KMS-11 (cell line): ENCODE data around the gene CAPN7.
"Not testable (repeated sequence)": the region's sequence is repeated elsewhere in the genome, so short reads cannot be mapped to it uniquely, and the experiment has no call there.

ENCODE experiments used
- H2AFZ ChIP-seq: fragments of 200-600 bp; sonication (generic); 2 replicates; pipeline ENCODE4 v1.6.1; 2016; ENCODE audit warnings: antibody characterized with exemption, mixed run types, low read depth
- H3K27ac ChIP-seq: fragments of 200-600 bp; sonication (generic); 2 replicates; pipeline ENCODE4 v1.6.1; 2016; ENCODE audit warnings: mild to moderate bottlenecking, mixed run types
- H3K27me3 ChIP-seq: fragments of 200-600 bp; sonication (generic); 2 replicates; pipeline ENCODE4 v1.6.1; 2017; ENCODE audit warnings: mild to moderate bottlenecking, low read depth, mixed run types, moderate library complexity; ENCODE audit not compliant: insufficient read depth
- H3K36me3 ChIP-seq: fragments of 200-600 bp; sonication (generic); 2 replicates; pipeline ENCODE4 v1.6.1; 2017; ENCODE audit warnings: mild to moderate bottlenecking, mixed run types; ENCODE audit not compliant: insufficient read depth
- H3K4me1 ChIP-seq: fragments of 200-600 bp; sonication (generic); 2 replicates; pipeline ENCODE4 v1.6.1; 2016; ENCODE audit warnings: mild to moderate bottlenecking, low read depth, mixed run types; ENCODE audit not compliant: poor library complexity, severe bottlenecking
- H3K4me2 ChIP-seq: fragments of 200-600 bp; sonication (generic); 2 replicates; pipeline ENCODE4 v1.7.0; 2016; ENCODE audit warnings: mild to moderate bottlenecking, mixed run types
- H3K4me3 ChIP-seq: fragments of 200-600 bp; sonication (generic); IDR thresholded peaks from 2 replicates; pipeline ENCODE4 v1.6.1; 2017; ENCODE audit warnings: low read depth, low read length, mixed read lengths; ENCODE audit not compliant: insufficient read depth
- H3K79me2 ChIP-seq: fragments of 200-600 bp; sonication (generic); 2 replicates; pipeline ENCODE4 v1.6.1; 2016; ENCODE audit warnings: low read depth, mixed run types; ENCODE audit not compliant: insufficient read depth
- H3K9ac ChIP-seq: fragments of 200-600 bp; sonication (generic); 2 replicates; pipeline ENCODE4 v1.6.1; 2016; ENCODE audit warnings: mild to moderate bottlenecking, mixed run types
- H4K20me1 ChIP-seq: fragments of 200-600 bp; sonication (generic); 2 replicates; pipeline ENCODE4 v1.6.1; 2016; ENCODE audit warnings: mild to moderate bottlenecking, mixed run types; ENCODE audit not compliant: insufficient read depth
- CTCF ChIP-seq: fragments of 200-600 bp; sonication (generic); conservative IDR thresholded peaks from 2 replicates; pipeline ENCODE4 v1.6.1; 2017; ENCODE audit warnings: low read depth, mild to moderate bottlenecking, antibody characterized with exemption, low read length, moderate library complexity, mixed read lengths

The CAPN7 gene

GRCh38 chr3:15185404-15185803 is 20.6 kb upstream of the CAPN7 start:
- no peaks in the 10 kb centered on the region for H3K27me3 ChIP-seq

GRCh38 chr3:15186101-15186476 is 20.0 kb upstream of the CAPN7 start:
- Histone ChIP-seq H3K4me3 (no peak overlapping the region), H4K20me1 (no peaks in the 10 kb centered on the region), H3K36me3 (no peaks in the 10 kb centered on the region), H3K4me2 (no peak overlapping the region), H3K9ac (no peak overlapping the region), H2AFZ (no peak overlapping the region), H3K27ac (no peak overlapping the region), H3K79me2 (no peaks in the 10 kb centered on the region), H3K27me3 (no peaks in the 10 kb centered on the region), H3K4me1 (peaks cover 1% of the 10 kb centered on the region)
- no peak for TF ChIP-seq CTCF

More at GRCh38 chr3:15185404-15185803, 20.6 kb upstream of the CAPN7 start:
- TF ChIP-seq CTCF, result no peak
- Histone ChIP-seq H3K4me2 (no peak overlapping the region), H3K79me2 (no peaks in the 10 kb centered on the region), H4K20me1 (no peaks in the 10 kb centered on the region), H2AFZ (no peak overlapping the region), H3K27ac (no peak overlapping the region), H3K9ac (no peak overlapping the region), H3K36me3 (no peaks in the 10 kb centered on the region), H3K4me3 (no peak overlapping the region), H3K4me1 (peaks cover 8% of the 10 kb centered on the region)

GRCh38 chr3:15186477-15187164 is 19.4 kb upstream of the CAPN7 start:
- H3K4me1 ChIP-seq, H2AFZ ChIP-seq, H3K27ac ChIP-seq, H3K4me3 ChIP-seq, H3K36me3 ChIP-seq, H3K9ac ChIP-seq, H3K27me3 ChIP-seq, H4K20me1 ChIP-seq, H3K4me2 ChIP-seq, H3K79me2 ChIP-seq: not testable (repeated sequence)

- Histone ChIP-seq H3K9ac (no peak overlapping the region), H3K4me2 (no peak overlapping the region), H3K36me3 (no peaks in the 10 kb centered on the region), H4K20me1 (no peaks in the 10 kb centered on the region), H3K4me1 (peaks cover 6% of the 10 kb centered on the region), H3K79me2 (no peaks in the 10 kb centered on the region), H2AFZ (no peak overlapping the region), H3K4me3 (no peak overlapping the region), H3K27me3 (no peaks in the 10 kb centered on the region), H3K27ac (no peak overlapping the region)
- no peak for TF ChIP-seq CTCF
These were observed 8.6 kb upstream of the CAPN7 start for GRCh38 chr3:15197340-15198029.

GRCh38 chr3:15198686-15199085 is 7.4 kb upstream of the CAPN7 start:
- Histone ChIP-seq H2AFZ (no peak overlapping the region), H3K9ac (no peak overlapping the region), H3K27me3 (no peaks in the 10 kb centered on the region), H3K27ac (no peak overlapping the region), H3K36me3 (no peaks in the 10 kb centered on the region), H3K79me2 (no peaks in the 10 kb centered on the region), H3K4me1 (peaks cover 6% of the 10 kb centered on the region), H3K4me2 (no peak overlapping the region), H3K4me3 (no peak overlapping the region), H4K20me1 (no peaks in the 10 kb centered on the region)
- no peak for TF ChIP-seq CTCF
